NCI-H748 (cell line): ENCODE measurements around the gene ZNF512B.
"Not testable (repeated sequence)": the region's sequence is repeated elsewhere in the genome, so short reads cannot be mapped to it uniquely, and the experiment has no call there.

Experiments used
- DNase-seq: peaks from one replicate; lab custom pipeline; 2025; ENCODE audit not compliant: unreplicated experiment; lab: John Stamatoyannopoulos, UW

Gene ZNF512B

DNA sequence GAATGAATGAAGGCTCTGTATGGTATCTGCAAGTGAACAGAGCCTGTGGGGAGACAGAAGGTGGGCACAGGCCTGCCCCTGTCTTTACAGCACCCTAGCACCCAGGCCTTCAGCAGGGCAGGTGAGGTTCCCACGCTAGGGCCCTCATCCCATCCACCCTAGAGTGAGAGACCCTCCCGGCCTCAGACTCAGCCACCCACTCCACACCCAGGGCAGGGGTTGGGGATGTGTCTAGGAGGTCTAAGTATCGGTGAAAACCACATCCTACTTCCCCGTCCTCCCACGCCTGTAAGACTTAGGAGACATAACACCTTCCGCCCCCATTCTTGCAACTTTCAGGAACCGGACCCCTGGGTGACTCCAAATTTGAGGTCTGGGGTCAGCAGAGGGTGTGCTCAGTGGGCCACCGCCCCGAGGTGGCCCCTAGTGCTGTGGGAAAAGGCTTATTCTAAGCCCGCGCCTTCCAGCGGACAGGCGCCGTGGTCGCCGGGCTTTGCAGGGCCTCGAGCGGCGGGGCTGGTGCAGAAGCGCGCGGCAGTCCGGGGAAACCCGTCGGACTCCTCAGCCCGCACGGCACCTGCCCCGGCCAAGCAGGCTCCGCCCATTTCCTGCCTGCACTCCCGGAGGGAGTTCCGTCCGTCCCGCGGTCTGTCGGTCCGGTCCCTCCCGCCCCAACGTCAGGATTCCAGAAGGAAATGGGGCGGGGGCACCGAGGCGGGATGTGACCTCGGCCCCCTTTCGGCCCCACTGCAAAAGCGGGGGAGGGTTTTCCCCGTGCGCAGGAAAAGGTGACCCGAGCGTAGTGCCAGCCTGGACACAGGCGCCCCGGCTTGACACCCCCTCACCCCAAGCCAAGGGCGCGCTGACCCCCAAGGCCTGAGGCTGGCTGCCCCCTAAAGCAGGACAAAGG, 8.8 kb upstream of the ZNF512B start:
- peak; percentile 82 for DNase-seq

- no peak for DNase-seq
Observed at GRCh38 chr20:63977739-63978276, 8.1 kb upstream of the ZNF512B start.

GRCh38 chr20:63976980-63977738, 7.4 kb upstream of the ZNF512B start:
- no peak for DNase-seq

- not testable (repeated sequence) for DNase-seq
Observed at GRCh38 chr20:63976511-63976910, 6.8 kb upstream of the ZNF512B start.

DNA sequence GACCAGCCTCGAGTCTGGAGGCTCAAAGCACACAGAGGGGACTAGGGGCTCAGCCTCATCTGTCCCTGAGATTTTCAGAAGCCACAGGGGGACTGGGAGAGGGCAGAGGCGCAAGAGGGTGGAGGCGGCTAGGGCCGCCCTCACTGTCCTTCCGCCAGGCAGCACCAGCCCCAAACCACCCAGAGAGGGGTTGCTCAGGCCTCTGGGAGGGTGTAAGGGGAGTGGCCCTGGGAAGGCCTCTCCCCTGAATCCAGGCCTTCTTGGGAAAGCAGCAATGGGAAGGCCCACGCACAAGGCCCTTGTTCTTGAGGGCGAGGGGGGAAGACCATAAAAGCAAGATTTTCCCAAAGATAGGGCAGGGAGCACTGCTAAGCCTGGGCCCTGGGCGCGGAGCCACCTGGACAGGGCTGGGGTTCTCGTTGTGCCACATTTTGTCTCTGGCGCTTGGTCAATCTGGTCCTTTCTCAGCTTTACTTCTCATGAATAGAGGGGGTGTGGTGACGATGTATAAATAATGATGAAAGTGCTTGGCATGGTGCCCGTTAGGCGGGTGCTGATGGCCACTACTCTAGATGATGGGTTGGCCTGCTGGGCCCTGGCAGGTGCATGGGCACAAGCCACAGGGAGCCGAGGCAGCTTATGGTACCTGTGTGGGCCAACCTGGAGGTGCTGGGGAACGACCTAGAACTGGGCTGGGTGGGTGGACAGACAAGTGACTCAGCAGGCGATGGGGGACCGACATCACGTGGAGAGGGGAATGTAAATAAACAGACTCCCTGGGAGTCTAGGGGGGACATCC, 4.9 kb upstream of the ZNF512B start:
- peak; percentile 86 for DNase-seq

GRCh38 chr20:63973636-63974401, 4.1 kb upstream of the ZNF512B start:
- peak; percentile 76 for DNase-seq

DNA sequence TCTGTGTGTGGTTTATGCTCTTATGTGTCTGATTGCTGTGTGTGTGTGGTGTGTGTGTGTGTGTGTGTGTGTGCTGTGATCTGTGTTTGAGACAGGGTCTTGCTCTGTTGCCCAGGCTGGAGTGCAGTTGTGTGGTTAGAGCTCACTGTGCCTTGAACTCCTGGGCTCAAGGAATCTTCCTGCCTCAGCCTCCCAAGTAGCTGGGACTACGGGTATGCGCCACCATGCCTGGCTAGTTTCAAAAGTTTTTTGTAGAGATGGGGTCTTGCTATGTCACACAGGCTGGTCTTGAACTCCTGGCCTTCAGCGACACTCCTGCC, 3.4 kb upstream of the ZNF512B start:
- no peak for DNase-seq

DNA sequence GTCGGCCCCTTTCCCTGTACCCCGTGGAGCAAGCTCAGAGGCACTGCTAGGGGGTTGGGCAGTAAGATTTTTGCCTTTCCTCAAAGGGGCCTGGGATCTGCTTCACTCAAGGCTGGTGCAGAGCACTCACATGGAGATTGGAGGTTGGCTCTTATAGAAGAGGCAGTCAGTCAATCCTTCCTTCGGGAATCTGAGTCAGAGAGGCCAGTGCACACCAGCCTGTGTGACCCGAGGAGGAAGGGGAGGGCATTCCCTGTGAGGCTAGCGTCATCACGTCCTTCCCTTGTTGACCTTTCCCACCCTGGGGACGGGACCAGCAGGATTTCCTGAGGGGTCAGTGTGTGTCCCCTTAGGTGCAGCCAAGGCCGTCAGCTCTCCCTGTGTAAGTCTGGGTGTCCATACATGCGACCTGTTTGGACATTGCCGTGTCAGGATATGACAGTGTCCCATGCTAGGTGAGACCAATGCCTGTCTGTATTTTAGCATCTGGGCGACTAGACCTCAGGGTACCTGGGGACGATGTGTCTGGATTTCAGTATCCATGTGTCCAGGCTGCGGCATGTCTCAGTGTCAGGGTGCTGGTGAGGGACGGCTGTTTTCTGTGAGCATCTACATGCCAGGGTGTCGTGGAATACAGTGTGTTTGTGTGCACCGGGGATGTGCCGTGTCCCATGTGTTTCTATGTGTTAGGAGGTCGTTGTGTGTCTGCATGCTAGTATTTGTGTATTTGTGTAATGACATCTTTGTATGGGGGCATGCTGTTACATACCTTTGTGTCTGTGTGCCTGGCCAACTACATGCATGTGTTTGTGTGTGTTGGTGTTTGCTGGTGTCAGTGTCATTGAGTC, 2.8 kb upstream of the ZNF512B start:
- no peak for DNase-seq

- not testable (repeated sequence) for DNase-seq
Observed at GRCh38 chr20:63971960-63972311, 2.2 kb upstream of the ZNF512B start.

DNA sequence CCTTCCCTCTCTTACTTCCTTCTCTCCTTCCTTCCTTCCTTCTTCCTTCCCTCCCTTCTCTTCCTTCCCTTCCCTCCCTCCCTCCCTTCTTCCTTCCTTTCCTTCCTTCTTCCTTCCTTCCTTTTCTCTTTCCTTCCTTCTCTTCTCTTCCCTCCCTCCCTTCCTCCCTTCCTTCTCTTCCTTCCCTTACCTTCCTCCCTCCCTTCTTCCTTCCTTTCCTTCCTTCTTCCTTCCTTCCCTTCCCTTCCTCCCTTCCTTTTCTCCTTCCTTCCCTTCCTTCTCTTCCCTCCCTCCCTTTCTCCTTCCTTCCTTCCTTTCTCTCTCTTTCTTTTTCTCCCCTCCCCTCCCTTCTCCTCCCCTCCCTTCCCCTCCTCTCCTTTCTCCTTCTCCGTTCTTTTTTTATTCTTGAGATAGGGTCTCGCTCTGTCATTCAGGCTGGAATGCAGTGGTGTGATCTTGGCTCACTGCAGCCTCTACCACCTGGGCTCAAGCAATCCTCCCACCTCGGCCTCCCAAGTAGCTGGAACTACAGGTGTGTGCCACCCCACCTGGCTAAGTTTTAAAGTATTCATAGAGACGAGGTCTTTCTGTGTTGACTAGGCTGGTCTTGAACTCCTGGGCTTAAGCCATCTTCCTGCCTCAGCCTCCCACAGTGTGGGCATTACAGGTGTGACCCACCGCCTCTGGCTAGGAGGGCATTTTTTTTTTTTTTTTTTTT, 1.1 kb upstream of the ZNF512B start:
- DNase-seq: no peak

DNA sequence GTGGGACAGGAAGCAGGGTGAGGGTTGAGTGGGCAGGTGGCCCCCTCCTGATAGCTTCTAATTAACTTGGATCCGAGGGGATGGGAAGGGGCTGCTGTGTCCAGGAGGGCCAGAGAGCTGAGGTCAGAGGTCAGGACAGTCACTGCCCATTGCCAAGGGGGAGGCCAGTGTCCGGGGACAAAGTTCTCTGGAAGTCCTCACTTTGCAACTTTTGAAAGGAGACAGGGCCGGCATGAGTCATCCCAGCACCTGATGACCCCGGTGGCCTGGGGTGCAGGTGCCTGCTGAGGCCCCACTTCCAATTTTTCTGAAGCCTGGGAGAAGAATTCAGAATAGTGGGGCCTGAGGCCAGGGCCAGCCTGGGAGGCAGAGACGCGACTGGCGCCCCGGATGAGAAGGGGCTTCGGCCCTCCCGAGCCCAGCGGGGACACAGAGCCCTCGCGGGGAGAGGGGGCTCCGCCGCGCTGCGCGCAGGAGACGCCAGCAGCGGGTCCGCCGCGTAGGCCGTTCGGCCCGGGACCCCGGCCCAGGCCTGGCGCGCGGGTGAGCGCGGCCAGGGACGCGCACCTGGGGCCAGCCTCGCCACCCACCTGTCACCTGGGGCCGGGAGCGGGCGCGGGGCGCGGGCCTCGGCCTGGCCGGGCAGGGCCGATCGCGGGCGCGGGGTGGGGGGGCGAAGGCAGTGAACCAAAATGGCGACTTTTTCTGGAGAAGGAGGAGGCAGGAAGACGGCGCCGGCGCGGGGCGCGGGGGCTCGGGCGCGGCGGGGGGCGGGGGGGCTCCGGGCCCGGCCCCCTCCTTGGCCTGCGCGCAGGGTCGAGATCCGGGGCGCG, 586 bp downstream of the ZNF512B start:
- peak; percentile 9 for DNase-seq

DNA sequence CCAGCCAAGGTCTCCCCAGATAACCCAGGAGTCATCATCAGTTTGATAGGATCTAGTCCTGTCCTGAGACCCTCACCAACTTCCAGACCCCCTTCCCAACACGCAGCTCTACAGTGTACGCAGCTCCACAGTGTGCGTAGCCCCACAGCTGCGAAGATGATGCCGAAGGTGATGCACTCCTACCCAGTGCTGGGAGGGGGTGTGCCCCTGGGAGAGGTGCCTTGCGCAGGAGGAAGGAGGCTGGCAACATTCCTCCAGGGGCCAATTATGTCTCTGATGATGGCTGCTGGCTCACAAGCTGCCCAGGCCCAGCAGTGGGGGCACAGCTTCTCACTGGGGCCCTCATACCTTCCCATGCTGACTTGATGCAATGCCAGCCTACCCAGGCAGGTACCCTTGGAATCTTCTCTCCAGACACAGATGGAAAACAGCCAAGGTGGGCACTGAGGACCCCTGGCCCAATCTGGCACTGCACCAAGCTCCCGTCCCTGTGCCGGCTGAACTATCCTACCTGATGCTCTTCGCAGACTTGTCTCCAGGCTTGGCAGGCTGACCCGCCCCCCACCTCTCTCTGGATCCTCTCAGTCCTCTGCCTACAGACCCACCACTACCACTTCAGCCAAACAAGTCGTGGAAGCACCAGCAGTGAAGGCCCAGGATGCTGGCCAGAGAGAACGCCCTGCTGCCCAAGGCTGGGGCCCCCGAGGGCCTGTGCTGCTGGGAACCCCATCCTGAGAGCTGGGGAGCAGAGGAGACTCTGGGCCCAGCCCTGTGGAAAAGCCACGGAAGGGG, 1.4 kb downstream of the ZNF512B start:
- no peak for DNase-seq

DNA sequence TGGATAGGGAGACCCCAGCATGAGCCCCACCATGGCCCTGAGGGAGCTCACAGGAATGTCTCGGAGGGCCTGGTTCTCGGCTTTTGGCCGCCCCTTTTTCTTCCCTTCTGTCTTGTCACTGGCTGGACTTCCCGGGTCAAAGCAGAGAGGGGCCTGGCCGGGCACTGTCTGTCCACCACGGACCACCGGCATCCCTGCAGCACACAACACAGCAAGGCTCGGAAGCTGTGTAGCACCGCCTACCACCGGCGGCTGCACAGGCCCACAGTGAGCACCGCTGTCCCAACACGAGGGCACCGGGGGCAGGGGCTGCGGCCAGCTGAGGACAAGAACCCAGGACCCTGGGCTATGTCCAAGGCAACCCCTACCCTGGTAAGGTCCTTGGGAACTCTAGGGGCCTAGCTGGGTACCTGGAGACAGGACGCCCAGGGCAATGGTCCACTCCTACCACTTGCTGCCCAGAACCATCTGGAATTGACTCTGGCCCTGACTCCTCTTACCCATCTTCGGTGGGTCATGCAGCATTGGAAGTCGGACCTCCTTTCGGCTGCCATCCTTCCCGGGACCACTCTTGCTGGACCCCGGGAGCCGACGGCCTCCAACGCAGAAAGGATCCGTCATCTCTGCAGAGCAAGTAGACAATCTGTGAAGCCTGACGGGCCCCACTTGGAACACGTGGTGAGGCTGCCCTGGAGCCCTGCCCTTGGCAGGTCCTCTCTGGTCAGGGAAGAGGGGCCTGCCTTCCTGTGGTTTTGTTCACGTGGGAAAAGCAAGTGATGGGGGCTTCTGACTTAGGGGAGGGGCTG, 2.2 kb downstream of the ZNF512B start:
- DNase-seq: no peak

GRCh38 chr20:63966944-63967322, 2.8 kb downstream of the ZNF512B start:
- no peak for DNase-seq

GRCh38 chr20:63966172-63966943, 3.4 kb downstream of the ZNF512B start:
- DNase-seq: no peak

GRCh38 chr20:63964412-63964811, 5.3 kb downstream of the ZNF512B start:
- DNase-seq: no peak
